ENCODE results near the gene CRMP1. TPM values are rescaled to one million over a fixed set of nuclear protein-coding genes. Genes with fewer than 3 reads are reported as not detected.
"Not testable (repeated sequence)": the region's sequence is repeated elsewhere in the genome, so short reads cannot be mapped to it uniquely, and the experiment has no call there.

CRMP1 gene
- polyA plus RNA-seq, 1 experiment: 5.6 TPM

GRCh38 chr4:5863461-5864113, 29.3 kb downstream of the CRMP1 start:
- POLR2A ChIA-PET: no interaction called here
- DNase-seq (ENCODE audit: low read depth, low spot score): peak; percentile 72
- H3K4me3 ChIP-seq (ENCODE audit: low read depth, low read length): no peak overlapping the region
- peaks cover 6% of the 10 kb centered on the region for H3K27me3 ChIP-seq (ENCODE audit: control insufficient read depth, insufficient read depth, low read length)
- no peak overlapping the region for H3K27ac ChIP-seq (ENCODE audit: low read depth, low read length)
- no peak for TF ChIP-seq CTCF (IDR thresholded peaks at IDR 0.05; ENCODE audit: low read depth, low read length)
- CTCF ChIA-PET: no interaction called here
- no peaks in the 10 kb centered on the region; the same call in 1 of the 2 replicates for H3K9me3 ChIP-seq (ENCODE audit: control insufficient read depth, insufficient read depth, low read length)

DNA sequence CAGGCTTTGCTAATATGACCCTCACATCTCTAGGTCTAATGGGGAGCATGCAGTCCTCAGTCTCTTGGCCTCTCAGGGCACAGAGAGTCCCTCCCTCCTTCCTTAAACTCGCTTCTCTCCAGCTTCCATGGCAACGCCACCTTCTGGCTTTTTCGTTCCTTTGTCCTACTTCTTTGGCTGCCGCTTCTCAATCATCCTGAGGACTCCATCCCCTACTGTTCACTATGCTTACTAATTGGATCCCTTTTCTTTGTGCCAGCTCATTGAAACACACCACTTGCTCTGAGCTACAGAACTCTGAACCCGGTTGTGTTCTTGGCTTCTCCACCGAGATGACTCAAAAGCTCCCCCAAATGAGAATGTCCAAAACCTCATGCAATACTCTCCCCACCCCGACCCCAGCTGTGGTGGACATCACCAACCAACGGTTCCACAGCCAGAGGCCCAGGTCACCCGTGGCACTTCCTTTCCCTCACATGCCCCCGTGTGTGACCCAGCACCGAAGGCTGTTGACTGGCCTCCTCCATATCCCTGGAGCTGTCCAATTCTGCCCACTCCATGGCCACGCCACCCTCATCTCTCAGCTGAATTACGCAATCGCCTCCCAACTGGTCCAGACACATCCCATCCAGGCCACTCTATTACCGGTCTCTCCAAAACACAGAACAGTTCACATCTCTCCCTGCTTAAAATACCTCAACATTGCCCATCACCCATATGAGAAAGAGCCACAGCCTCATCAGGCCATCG, 34.7 kb downstream of the CRMP1 start:
- POLR2A ChIA-PET: no interaction called here
- DNase-seq (ENCODE audit: low read depth, low spot score): no peak

DNA sequence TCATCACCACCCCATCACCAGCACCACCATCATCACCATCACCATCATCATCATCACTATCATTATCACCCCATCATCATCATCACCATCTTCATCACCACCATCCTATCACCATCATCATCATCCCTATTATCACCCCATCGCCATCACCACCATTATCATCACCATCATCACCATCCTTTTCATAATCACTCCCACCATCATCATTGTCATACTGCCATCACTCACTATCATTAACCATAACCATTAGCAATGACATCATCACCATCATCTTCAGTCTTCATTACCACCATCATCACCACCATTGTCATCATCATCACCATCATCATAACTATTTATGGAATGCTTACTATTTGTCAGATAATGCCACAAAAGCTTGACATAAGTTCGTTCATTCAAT, 35.7 kb downstream of the CRMP1 start:
- Histone ChIP-seq H3K9me3 (ENCODE audit: control insufficient read depth, insufficient read depth, low read length) (no peaks in the 10 kb centered on the region; the same call in 1 of the 2 replicates), H3K27me3 (ENCODE audit: control insufficient read depth, insufficient read depth, low read length) (peaks cover 4% of the 10 kb centered on the region), H3K27ac (ENCODE audit: low read depth, low read length) (no peak overlapping the region), H3K4me3 (ENCODE audit: low read depth, low read length) (no peak overlapping the region)
- TF ChIP-seq CTCF (IDR thresholded peaks at IDR 0.05; ENCODE audit: low read depth, low read length): no peak
- DNase-seq (ENCODE audit: low read depth, low spot score): no peak
- POLR2A ChIA-PET: no interaction called here
- CTCF ChIA-PET: no interaction called here

More for the DNA sequence above, 34.7 kb downstream of the CRMP1 start:
- Histone ChIP-seq H3K27ac (ENCODE audit: low read depth, low read length) (no peak overlapping the region), H3K4me3 (ENCODE audit: low read depth, low read length) (no peak overlapping the region), H3K9me3 (ENCODE audit: control insufficient read depth, insufficient read depth, low read length) (no peaks in the 10 kb centered on the region; the same call in 1 of the 2 replicates), H3K27me3 (ENCODE audit: control insufficient read depth, insufficient read depth, low read length) (no peaks in the 10 kb centered on the region)
- CTCF ChIA-PET: no interaction called here
- TF ChIP-seq CTCF (IDR thresholded peaks at IDR 0.05; ENCODE audit: low read depth, low read length): no peak

- H3K4me3 ChIP-seq (ENCODE audit: low read depth, low read length); CTCF ChIA-PET; POLR2A ChIA-PET: not testable (repeated sequence)
Measured at GRCh38 chr4:5856362-5856761, 36.5 kb downstream of the CRMP1 start.

DNA sequence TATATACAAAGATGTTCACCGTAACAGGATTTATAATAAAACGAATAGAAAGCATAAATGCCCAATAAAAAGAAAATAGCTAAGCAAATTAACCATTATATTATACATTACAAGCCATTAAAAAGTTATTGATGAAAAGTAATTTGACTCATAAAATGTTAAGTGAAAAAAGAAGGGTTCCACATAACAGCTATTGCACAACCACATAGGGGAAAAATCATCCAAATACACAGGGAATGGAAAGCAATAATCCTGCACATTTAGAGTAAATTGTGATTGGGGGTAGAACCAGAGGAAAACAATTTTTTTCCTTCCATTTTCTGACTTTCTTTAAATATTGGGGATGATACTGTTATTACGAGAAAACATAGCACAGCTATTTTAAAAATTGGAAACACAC, 38.0 kb downstream of the CRMP1 start:
- H3K27ac ChIP-seq (ENCODE audit: low read depth, low read length): no peak overlapping the region
- H3K4me3 ChIP-seq (ENCODE audit: low read depth, low read length): no peak overlapping the region
- TF ChIP-seq CTCF (IDR thresholded peaks at IDR 0.05; ENCODE audit: low read depth, low read length): no peak
- no peaks in the 10 kb centered on the region; the same call in 1 of the 2 replicates for H3K9me3 ChIP-seq (ENCODE audit: control insufficient read depth, insufficient read depth, low read length)
- CTCF ChIA-PET: no interaction called here
- POLR2A ChIA-PET: no interaction called here
- DNase-seq (ENCODE audit: low read depth, low spot score): no peak
- peaks cover 4% of the 10 kb centered on the region for H3K27me3 ChIP-seq (ENCODE audit: control insufficient read depth, insufficient read depth, low read length)

More at GRCh38 chr4:5856362-5856761, 36.5 kb downstream of the CRMP1 start:
- not testable (repeated sequence) for H3K27me3 ChIP-seq (ENCODE audit: control insufficient read depth, insufficient read depth, low read length); DNase-seq (ENCODE audit: low read depth, low spot score); H3K27ac ChIP-seq (ENCODE audit: low read depth, low read length); H3K9me3 ChIP-seq (ENCODE audit: control insufficient read depth, insufficient read depth, low read length)
